ENCODE measurements around the gene ACTL6B. TPM values are rescaled to one million over a fixed set of nuclear protein-coding genes. Genes with fewer than 3 reads are reported as not detected.

Gene ACTL6B
- total RNA-seq, 2 donors from 2014 or later = not detected

DNA sequence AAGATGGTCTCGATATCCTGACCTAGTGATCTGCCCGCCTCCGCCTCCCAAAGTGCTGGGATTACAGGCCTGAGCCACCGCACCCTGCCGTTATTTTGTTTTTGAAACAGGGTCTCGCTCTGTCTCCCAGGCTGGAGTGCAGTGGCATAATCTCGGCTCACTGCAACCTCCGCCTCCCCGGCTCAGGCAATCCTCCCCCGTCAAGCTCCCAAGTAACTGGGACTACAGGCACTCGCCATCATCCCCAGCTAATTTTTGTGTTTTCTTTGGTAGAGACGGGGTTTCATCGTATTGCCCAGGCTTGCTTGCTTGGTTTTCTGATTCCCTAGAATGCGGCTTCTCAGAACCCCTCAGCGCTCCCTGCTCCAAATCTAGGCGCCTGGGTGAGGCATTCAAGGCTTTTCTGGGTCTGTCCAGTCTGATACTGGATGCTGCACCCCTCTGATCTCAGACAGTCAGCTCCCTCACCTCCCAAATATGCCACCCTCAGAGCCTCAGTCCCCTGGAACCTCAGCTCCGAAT, 16.2 kb downstream of the ACTL6B start:
- Mint-ChIP-seq H3K27me3 (ENCODE audit: insufficient read depth) (peaks cover 9% of the 10 kb centered on the region), H3K9me3 (no peaks in the 10 kb centered on the region), H3K4me3 (no peak overlapping the region), H3K27ac (no peak overlapping the region), H3K4me1 (no peaks in the 10 kb centered on the region), H3K36me3 (ENCODE audit: low read depth) (no peaks in the 10 kb centered on the region)
- TF ChIP-seq, protein P1, sequence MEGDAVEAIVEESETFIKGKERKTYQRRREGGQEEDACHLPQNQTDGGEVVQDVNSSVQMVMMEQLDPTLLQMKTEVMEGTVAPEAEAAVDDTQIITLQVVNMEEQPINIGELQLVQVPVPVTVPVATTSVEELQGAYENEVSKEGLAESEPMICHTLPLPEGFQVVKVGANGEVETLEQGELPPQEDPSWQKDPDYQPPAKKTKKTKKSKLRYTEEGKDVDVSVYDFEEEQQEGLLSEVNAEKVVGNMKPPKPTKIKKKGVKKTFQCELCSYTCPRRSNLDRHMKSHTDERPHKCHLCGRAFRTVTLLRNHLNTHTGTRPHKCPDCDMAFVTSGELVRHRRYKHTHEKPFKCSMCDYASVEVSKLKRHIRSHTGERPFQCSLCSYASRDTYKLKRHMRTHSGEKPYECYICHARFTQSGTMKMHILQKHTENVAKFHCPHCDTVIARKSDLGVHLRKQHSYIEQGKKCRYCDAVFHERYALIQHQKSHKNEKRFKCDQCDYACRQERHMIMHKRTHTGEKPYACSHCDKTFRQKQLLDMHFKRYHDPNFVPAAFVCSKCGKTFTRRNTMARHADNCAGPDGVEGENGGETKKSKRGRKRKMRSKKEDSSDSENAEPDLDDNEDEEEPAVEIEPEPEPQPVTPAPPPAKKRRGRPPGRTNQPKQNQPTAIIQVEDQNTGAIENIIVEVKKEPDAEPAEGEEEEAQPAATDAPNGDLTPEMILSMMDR (conservative IDR thresholded peaks at IDR 0.05) = no peak
- Histone ChIP-seq H3K9ac (ENCODE audit: extremely low read depth, low read length, poor library complexity, severe bottlenecking) (no peak overlapping the region), H3K36me3 (ENCODE audit: control insufficient read depth, insufficient read depth, low read length) (no peaks in the 10 kb centered on the region), H3K4me1 (ENCODE audit: control insufficient read depth, insufficient read depth, low read length) (no peaks in the 10 kb centered on the region), H3K9me3 (ENCODE audit: control insufficient read depth, low read length) (no peaks in the 10 kb centered on the region), H3K4me3 (ENCODE audit: low read length) (no peak overlapping the region), H3K27ac (ENCODE audit: low read depth, low read length) (no peak overlapping the region), H3K27me3 (ENCODE audit: control insufficient read depth, insufficient read depth, low read length, poor library complexity, severe bottlenecking) (no peaks in the 10 kb centered on the region)
- WGBS, 2 experiments (ENCODE audit: insufficient coverage in 1 of 2, insufficient read length in 1 of 2) = 86% methylated on average over 15 to 17 of the region's 17 CpGs
- DNase-seq = no peak

DNA sequence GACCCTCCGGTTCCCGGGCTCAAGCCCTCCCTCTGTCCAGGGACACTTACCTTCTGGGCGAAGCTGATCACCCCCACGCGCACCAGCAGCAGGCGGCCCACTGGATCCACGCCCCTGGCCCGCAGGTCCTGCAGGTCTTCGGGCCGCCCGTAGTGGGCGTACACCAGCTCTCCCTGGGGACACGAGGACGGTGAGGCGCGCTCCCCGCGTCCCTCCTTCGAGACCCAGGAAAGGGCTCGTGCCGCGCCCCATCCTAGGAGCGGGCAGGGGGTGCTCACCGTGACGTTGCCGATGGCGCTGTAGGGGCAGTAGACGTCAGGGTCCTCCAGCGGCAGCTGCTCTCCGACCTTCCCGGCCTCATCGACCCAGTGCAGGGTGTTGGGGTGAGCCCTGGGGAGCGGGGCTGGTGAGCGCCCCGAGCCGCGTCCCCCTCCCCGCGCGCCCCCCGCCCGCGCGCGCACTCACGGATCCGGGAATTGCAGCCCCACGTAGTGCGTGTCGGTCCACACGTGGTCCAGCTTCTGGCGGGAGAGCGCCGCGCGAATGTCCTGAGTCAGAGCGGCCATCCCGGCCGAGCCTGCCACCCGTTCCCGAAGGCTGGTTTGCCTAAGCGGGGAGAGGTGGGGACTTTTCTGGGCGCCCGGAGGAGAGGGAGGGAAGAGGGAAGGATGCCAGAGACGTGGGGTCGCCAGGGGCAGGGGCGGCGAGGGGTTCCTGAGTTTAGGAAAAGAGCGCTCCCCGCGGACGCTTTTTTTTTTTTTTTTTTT, 23.1 kb downstream of the ACTL6B start:
- Histone ChIP-seq H3K9ac (ENCODE audit: extremely low read depth, low read length, poor library complexity, severe bottlenecking) (no peak overlapping the region), H3K4me1 (ENCODE audit: control insufficient read depth, insufficient read depth, low read length) (no peaks in the 10 kb centered on the region), H3K27me3 (ENCODE audit: control insufficient read depth, insufficient read depth, low read length, poor library complexity, severe bottlenecking) (peaks cover 33% of the 10 kb centered on the region), H3K36me3 (ENCODE audit: control insufficient read depth, insufficient read depth, low read length) (no peaks in the 10 kb centered on the region), H3K27ac (ENCODE audit: low read depth, low read length) (no peak overlapping the region), H3K9me3 (ENCODE audit: control insufficient read depth, low read length) (no peaks in the 10 kb centered on the region), H3K4me3 (ENCODE audit: low read length) (peak overlapping the region; percentile 73)
- H3K4me1 Mint-ChIP-seq = peaks cover 3% of the 10 kb centered on the region
- 0 to 4% methylated on average over 14 to 72 of the region's 72 CpGs for WGBS, 2 experiments (ENCODE audit: insufficient coverage in 1 of 2, insufficient read length in 1 of 2)
- no peaks in the 10 kb centered on the region for H3K36me3 Mint-ChIP-seq (ENCODE audit: low read depth)
- no peak overlapping the region for H3K27ac Mint-ChIP-seq
- peaks cover 46% of the 10 kb centered on the region for H3K27me3 Mint-ChIP-seq (ENCODE audit: insufficient read depth)
- TF ChIP-seq, protein P1 (conservative IDR thresholded peaks at IDR 0.05) = peak; percentile 71
- no peaks in the 10 kb centered on the region for H3K9me3 Mint-ChIP-seq
- peak overlapping the region; percentile 53 for H3K4me3 Mint-ChIP-seq
- DNase-seq = peak; percentile 81

DNA sequence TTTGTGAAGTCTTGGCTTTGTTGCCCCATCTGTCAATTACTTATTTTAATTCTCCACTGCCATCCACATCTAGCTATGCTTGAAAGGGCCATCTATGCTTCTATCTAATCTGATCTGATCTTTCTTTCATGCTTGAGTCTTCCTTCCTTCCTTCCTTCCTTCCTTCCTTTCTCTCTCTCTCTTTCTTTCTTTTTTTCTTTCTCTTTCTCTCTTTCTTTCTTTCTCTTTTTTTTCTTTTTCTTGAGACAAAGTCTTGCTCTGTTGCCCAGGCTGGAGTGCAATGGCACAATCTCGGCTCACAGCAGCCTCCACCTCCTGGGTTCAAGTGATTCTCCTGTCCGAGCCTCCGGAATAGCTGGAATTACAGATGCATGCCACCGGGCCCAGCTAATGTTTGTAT, 26.2 kb downstream of the ACTL6B start:
- Histone ChIP-seq H3K4me1 (ENCODE audit: control insufficient read depth, insufficient read depth, low read length) (no peaks in the 10 kb centered on the region), H3K36me3 (ENCODE audit: control insufficient read depth, insufficient read depth, low read length) (no peaks in the 10 kb centered on the region), H3K4me3 (ENCODE audit: low read length) (no peak overlapping the region), H3K9ac (ENCODE audit: extremely low read depth, low read length, poor library complexity, severe bottlenecking) (no peak overlapping the region), H3K27ac (ENCODE audit: low read depth, low read length) (no peak overlapping the region), H3K27me3 (ENCODE audit: control insufficient read depth, insufficient read depth, low read length, poor library complexity, severe bottlenecking) (peaks cover 44% of the 10 kb centered on the region), H3K9me3 (ENCODE audit: control insufficient read depth, low read length) (no peaks in the 10 kb centered on the region)
- TF ChIP-seq, protein P1 (conservative IDR thresholded peaks at IDR 0.05) = no peak
- H3K4me3 Mint-ChIP-seq = no peak overlapping the region
- peaks cover 60% of the 10 kb centered on the region for H3K27me3 Mint-ChIP-seq (ENCODE audit: insufficient read depth)
- WGBS, 2 experiments (ENCODE audit: insufficient coverage in 1 of 2, insufficient read length in 1 of 2) = 71 to 84% methylated on average over 4 of the region's 4 CpGs
- H3K9me3 Mint-ChIP-seq = no peaks in the 10 kb centered on the region
- H3K36me3 Mint-ChIP-seq (ENCODE audit: low read depth) = no peaks in the 10 kb centered on the region
- peaks cover 3% of the 10 kb centered on the region for H3K4me1 Mint-ChIP-seq
- DNase-seq = no peak
- H3K27ac Mint-ChIP-seq = no peak overlapping the region
